Type B pancreatic cell (in vitro differentiated cells): Measurements from ENCODE around the gene RAB18. TPM values are rescaled to one million over a fixed set of nuclear protein-coding genes. Genes with fewer than 3 reads are reported as not detected.
"Not testable (repeated sequence)": the region's sequence is repeated elsewhere in the genome, so short reads cannot be mapped to it uniquely, and the experiment has no call there.

Source experiments
- DNase-seq: peaks from one replicate; pipeline ENCODE4 v3.0.0; 2021; ENCODE audit warnings: mixed read lengths; ENCODE audit not compliant: unreplicated experiment; ENCODE audit errors: extremely low spot score
- H3K27ac Mint-ChIP-seq: 2 replicates; pipeline ENCODE4 v1.8.0; 2021; ENCODE audit warnings: mild to moderate bottlenecking, mixed read lengths
- H3K27me3 Mint-ChIP-seq: 2 replicates; pipeline ENCODE4 v1.8.0; 2021; ENCODE audit warnings: mixed read lengths
- H3K36me3 Mint-ChIP-seq: 2 replicates; pipeline ENCODE4 v1.8.0; 2021; ENCODE audit warnings: mixed read lengths
- H3K4me1 Mint-ChIP-seq: one replicate; pipeline ENCODE4 v1.8.0; 2021; ENCODE audit warnings: mixed read lengths; ENCODE audit not compliant: unreplicated experiment
- H3K4me3 Mint-ChIP-seq: 2 replicates; pipeline ENCODE4 v1.8.0; 2021; ENCODE audit warnings: mild to moderate bottlenecking, mixed read lengths
- H3K9me3 Mint-ChIP-seq: 2 replicates; pipeline ENCODE4 v1.8.0; 2021; ENCODE audit warnings: mixed read lengths
- CTCF ChIP-seq: fragments of 200-600 bp; sonication (generic); conservative IDR thresholded peaks from 2 replicates; pipeline ENCODE4 v1.5.0; 2021; ENCODE audit warnings: antibody characterized with exemption, mild to moderate bottlenecking
- total RNA-seq: library from RNA; stranded (reverse); gene quantifications from 2 replicates; pipeline ENCODE4 v1.2.1, GENCODE V29; 2021; ENCODE audit warnings: low replicate concordance

Gene RAB18
- total RNA-seq, 1 donor from 2014 or later, result 81.8 TPM

- Mint-ChIP-seq H3K4me3 (no peak overlapping the region), H3K27ac (no peak overlapping the region), H3K4me1 (no peaks in the 10 kb centered on the region), H3K27me3 (peaks cover 10% of the 10 kb centered on the region), H3K36me3 (no peaks in the 10 kb centered on the region), H3K9me3 (peaks cover 4% of the 10 kb centered on the region)
- no peak for DNase-seq
- TF ChIP-seq CTCF, result no peak
Observed at GRCh38 chr10:27463961-27464360, 40.1 kb upstream of the RAB18 start.

GRCh38 chr10:27464993-27465392 lies 39.1 kb upstream of the RAB18 start:
- Mint-ChIP-seq H3K4me3 (no peak overlapping the region), H3K9me3 (peaks cover 4% of the 10 kb centered on the region), H3K36me3 (no peaks in the 10 kb centered on the region), H3K27ac (no peak overlapping the region), H3K4me1 (no peaks in the 10 kb centered on the region), H3K27me3 (peaks cover 10% of the 10 kb centered on the region)
- TF ChIP-seq CTCF, result no peak
- no peak for DNase-seq

- DNase-seq, H3K4me1 Mint-ChIP-seq, H3K36me3 Mint-ChIP-seq, H3K27ac Mint-ChIP-seq, H3K4me3 Mint-ChIP-seq, H3K9me3 Mint-ChIP-seq, H3K27me3 Mint-ChIP-seq: not testable (repeated sequence)
Observed at GRCh38 chr10:27465596-27465995, 38.5 kb upstream of the RAB18 start.

- H3K36me3 Mint-ChIP-seq, result no peaks in the 10 kb centered on the region
- H3K27me3 Mint-ChIP-seq, result peaks cover 18% of the 10 kb centered on the region
- peaks cover 4% of the 10 kb centered on the region for H3K9me3 Mint-ChIP-seq
- no peak for TF ChIP-seq CTCF
- H3K4me1 Mint-ChIP-seq, result no peaks in the 10 kb centered on the region
- no peak overlapping the region for H3K27ac Mint-ChIP-seq
- DNase-seq, result no peak
- H3K4me3 Mint-ChIP-seq, result no peak overlapping the region
Observed at GRCh38 chr10:27470885-27471284, 33.2 kb upstream of the RAB18 start.

GRCh38 chr10:27474741-27475140 lies 29.4 kb upstream of the RAB18 start:
- peaks cover 14% of the 10 kb centered on the region for H3K27me3 Mint-ChIP-seq
- H3K9me3 Mint-ChIP-seq, result no peaks in the 10 kb centered on the region

GRCh38 chr10:27479016-27479415 lies 25.1 kb upstream of the RAB18 start:
- Mint-ChIP-seq H3K27me3 (peaks cover 4% of the 10 kb centered on the region), H3K4me1 (no peaks in the 10 kb centered on the region), H3K36me3 (no peaks in the 10 kb centered on the region), H3K9me3 (no peaks in the 10 kb centered on the region), H3K27ac (no peak overlapping the region), H3K4me3 (no peak overlapping the region)
- no peak for TF ChIP-seq CTCF
- DNase-seq, result no peak

More at GRCh38 chr10:27474741-27475140, 29.4 kb upstream of the RAB18 start:
- no peak overlapping the region for H3K4me3 Mint-ChIP-seq
- TF ChIP-seq CTCF, result no peak
- H3K27ac Mint-ChIP-seq, result no peak overlapping the region
- H3K36me3 Mint-ChIP-seq, result no peaks in the 10 kb centered on the region
- no peaks in the 10 kb centered on the region for H3K4me1 Mint-ChIP-seq
- no peak for DNase-seq
